ENCODE data around the gene MPO. TPM values are rescaled to one million over a fixed set of nuclear protein-coding genes. Genes with fewer than 3 reads are reported as not detected.

MPO gene
- total and polyA plus RNA-seq, 2 of the 8 experiments (the other 6 are each of a cell fraction or from before 2014, with no cell fraction given), result 0.06 to 0.74 TPM

DNA sequence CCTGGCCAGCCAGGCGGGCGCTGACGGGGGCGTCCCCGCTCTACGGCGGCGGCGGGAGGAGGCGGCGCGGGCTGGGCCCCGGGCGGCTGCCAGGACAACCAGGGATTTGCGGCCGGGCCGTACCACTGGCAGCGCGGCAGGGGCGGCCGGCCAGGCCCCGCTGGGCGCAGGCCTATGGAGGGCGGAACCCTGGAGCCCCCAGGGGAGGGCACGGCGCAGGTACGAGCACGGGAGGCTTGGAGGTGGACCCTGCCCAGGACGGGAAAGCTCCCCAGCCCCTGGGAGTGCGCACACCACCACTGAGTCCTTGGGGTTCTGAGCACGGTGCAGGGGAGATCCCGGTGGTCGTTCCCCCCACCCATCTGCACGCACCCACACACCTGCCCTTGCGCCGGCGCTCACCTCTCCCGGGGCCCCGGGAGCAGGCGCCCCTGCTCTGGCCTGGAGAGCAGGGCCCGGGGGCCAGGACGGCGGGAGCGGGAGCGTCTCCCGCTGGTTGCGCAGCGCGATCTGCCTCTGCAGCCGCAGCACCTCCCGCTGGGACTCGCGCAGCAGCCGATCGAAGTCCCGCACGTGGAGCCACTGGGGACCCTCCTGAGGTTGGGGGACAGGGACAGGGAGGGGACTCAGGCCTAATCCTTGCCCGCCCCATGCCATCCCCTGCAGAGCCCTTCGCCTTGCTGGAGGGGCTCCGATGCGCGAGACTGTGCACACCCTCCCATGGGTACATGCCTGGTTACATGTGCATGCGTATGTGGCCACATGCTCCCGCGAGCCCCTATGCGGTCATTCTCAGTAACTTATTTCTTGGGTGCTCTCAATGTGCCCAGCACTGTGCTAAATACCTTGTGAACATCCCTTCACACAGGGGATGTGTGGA lies 43.9 kb upstream of the MPO start:
- H3K23me2 ChIP-seq (ENCODE audit: low read depth, low read length), result peaks cover 12% of the 10 kb centered on the region
- no peaks in the 10 kb centered on the region for H3K79me1 ChIP-seq (ENCODE audit: low read depth, low read length)
- peak overlapping the region; percentile 88 for H4K8ac ChIP-seq (ENCODE audit: extremely low read depth, insufficient read depth, low read length)
- CTCF ChIA-PET (ENCODE audit: partially characterized antibody), result interaction anchor here (0.6 to 21.9 kb wide), 12 partner anchors 9 to 276 kb away, joined by 3 to 384 read pairs (median 6); no protein-coding TSS in a partner anchor
- FAIRE-seq (no peak), DNase-seq (ENCODE audit: low read depth in 1 of 2, low spot score in 2 of 2) (peak in 1 of 2 experiments; percentile 78)
- 16% methylated on average over 36 of the region's 66 CpGs; no CpG with 5 or more reads in 1 of the 2 experiments for WGBS, 2 experiments (ENCODE audit: extremely low coverage in 1 of 2, insufficient coverage in 1 of 2, insufficient read length in 1 of 2, insufficient replicate concordance in 2 of 2, low coverage in 1 of 2, low lambda C conversion rate in 2 of 2, missing lambda C conversion rate in 1 of 2)
- peak overlapping the region; percentile 42 for H3K18ac ChIP-seq (ENCODE audit: extremely low read depth, low read length)
- H3K23ac ChIP-seq (ENCODE audit: insufficient read length), result no peak overlapping the region
- H3K4ac ChIP-seq (replicated peaks; ENCODE audit: insufficient read length, low read depth, low read length), result peak overlapping the region; percentile 79
- no peak overlapping the region for H2BK120ac ChIP-seq (replicated peaks; ENCODE audit: low read depth, low read length)
- peaks cover 0 to 2% of the 10 kb centered on the region in 2 experiments for H4K20me1 ChIP-seq (replicated peaks in 1 of 2; ENCODE audit: control insufficient read depth in 1 of 2, insufficient read depth in 2 of 2, low read length in 2 of 2)
- peak overlapping the region; percentile 92 for H4K91ac ChIP-seq (replicated peaks; ENCODE audit: insufficient read length, low read length)
- H2BK20ac ChIP-seq (ENCODE audit: low read length), result no peak overlapping the region
- H2BK12ac ChIP-seq (ENCODE audit: low read depth, low read length), result peak overlapping the region; percentile 82; the same call in 1 of the 2 replicates
- peaks cover 0 to 31% (median 19%) of the 10 kb centered on the region in 4 experiments; a peak in 6 of 7 replicates for H3K4me1 ChIP-seq (replicated peaks in 1 of 4; ENCODE audit: control insufficient read depth in 3 of 4, insufficient read depth in 4 of 4, low read length in 3 of 4)
- peak overlapping the region in 3 of 4 experiments; percentile 26 to 63 (median 26); a peak in 3 of 7 replicates for H3K9ac ChIP-seq (replicated peaks in 1 of 4; ENCODE audit: extremely low read depth in 1 of 4, low read depth in 3 of 4, low read length in 3 of 4)
- no peak overlapping the region for H3K27ac ChIP-seq (ENCODE audit: low read depth, low read length)
- H3K27me3 ChIP-seq (replicated peaks in 1 of 4; ENCODE audit: control insufficient read depth in 3 of 4, extremely low read depth in 1 of 4, insufficient read depth in 3 of 4, low read length in 3 of 4), result peaks cover 0 to 20% (median 12%) of the 10 kb centered on the region in 4 experiments; a peak in 5 of 7 replicates
- no peak overlapping the region for H3K14ac ChIP-seq (ENCODE audit: insufficient read length)
- H3K9me3 ChIP-seq (ENCODE audit: insufficient read depth in 2 of 2, low read depth in 1 of 2, low read length in 1 of 2), result no peaks in the 10 kb centered on the region
- H4K5ac ChIP-seq (ENCODE audit: insufficient read length, low read depth, low read length), result no peak overlapping the region
- H3K4me2 ChIP-seq (ENCODE audit: insufficient read depth in 1 of 2, low read depth in 2 of 2, low read length in 2 of 2), result peak overlapping the region; percentile 82 to 99
- H2AK5ac ChIP-seq (ENCODE audit: low read depth, low read length), result no peak overlapping the region
- H2BK15ac ChIP-seq (ENCODE audit: low read length), result peak overlapping the region; percentile 12; the same call in 1 of the 2 replicates
- H2BK5ac ChIP-seq (ENCODE audit: low read depth, low read length), result no peak overlapping the region; the same call in 1 of the 2 replicates
- no peaks in the 10 kb centered on the region for H3K79me2 ChIP-seq (ENCODE audit: control insufficient read depth in 1 of 2, insufficient read depth in 2 of 2, low read length in 2 of 2)
- H3K56ac ChIP-seq (replicated peaks; ENCODE audit: insufficient read length, low read depth, low read length), result no peak overlapping the region
- H3K4me3 ChIP-seq (ENCODE audit: extremely low read depth in 1 of 4, insufficient read depth in 2 of 4, low read depth in 3 of 4, low read length in 4 of 4), result peak overlapping the region; percentile 41 to 79 (median 68)
- POLR2A ChIA-PET (ENCODE audit: partially characterized antibody), result interaction anchor here (0.9 to 7.9 kb wide), 6 partner anchors 8 to 27 kb away, joined by 4 to 66 read pairs (median 8); partner anchors contain the start of gene SUPT4H1
- H2AFZ ChIP-seq (ENCODE audit: low read length), result peak overlapping the region; percentile 98
- no peaks in the 10 kb centered on the region for H3K36me3 ChIP-seq (ENCODE audit: control insufficient read depth in 2 of 4, insufficient read depth in 4 of 4, low read length in 3 of 4)
- TF ChIP-seq EZH2 (IDR thresholded peaks at IDR 0.05; ENCODE audit: low read depth, low read length, severe bottlenecking) (no peak), KDM4A (IDR thresholded peaks at IDR 0.05; ENCODE audit: low read depth, low read length, severe bottlenecking) (peak; percentile 87), POLR2AphosphoS5 (IDR thresholded peaks at IDR 0.05; ENCODE audit: low read depth, low read length) (no peak), RFX5 (IDR thresholded peaks at IDR 0.05; ENCODE audit: borderline replicate concordance, low read depth, low read length) (no peak), CTBP2 (IDR thresholded peaks at IDR 0.05; ENCODE audit: borderline replicate concordance, insufficient read depth, insufficient read length, low read length) (no peak), POLR2A (IDR thresholded peaks at IDR 0.05; ENCODE audit: control extremely low read depth in 1 of 2, low read depth in 2 of 2, low read length in 2 of 2) (peak in 1 of 2 experiments; percentile 20; a peak in 1 of 3 replicates), TAF7 (optimal IDR thresholded peaks at IDR 0.05; ENCODE audit: borderline replicate concordance, low read depth, low read length) (peak; percentile 56)
- TF ChIP-seq, protein P1, sequence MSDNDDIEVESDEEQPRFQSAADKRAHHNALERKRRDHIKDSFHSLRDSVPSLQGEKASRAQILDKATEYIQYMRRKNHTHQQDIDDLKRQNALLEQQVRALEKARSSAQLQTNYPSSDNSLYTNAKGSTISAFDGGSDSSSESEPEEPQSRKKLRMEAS (IDR thresholded peaks at IDR 0.05), result peak; percentile 94
- TF ChIP-seq, protein P2, sequence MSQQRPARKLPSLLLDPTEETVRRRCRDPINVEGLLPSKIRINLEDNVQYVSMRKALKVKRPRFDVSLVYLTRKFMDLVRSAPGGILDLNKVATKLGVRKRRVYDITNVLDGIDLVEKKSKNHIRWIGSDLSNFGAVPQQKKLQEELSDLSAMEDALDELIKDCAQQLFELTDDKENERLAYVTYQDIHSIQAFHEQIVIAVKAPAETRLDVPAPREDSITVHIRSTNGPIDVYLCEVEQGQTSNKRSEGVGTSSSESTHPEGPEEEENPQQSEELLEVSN (IDR thresholded peaks at IDR 0.05), result peak; percentile 88
